Activated CD4-positive, alpha-beta T cell treated with anti-CD3 and anti-CD28 coated beads, Interleukin-2, amount 50 U/mL, for 4 hours (primary cell): Measurements from ENCODE around the gene BANF2.

Source experiments
- DNase-seq, 2 experiments: peaks; one replicate each; pipeline ENCODE4 v3.0.0-alpha.2; 2020

BANF2 gene

GRCh38 chr20:17735959-17736621 lies 36.3 kb downstream of the BANF2 start:
- no peak for DNase-seq

- no peak for DNase-seq
Observed at GRCh38 chr20:17738154-17738553, 38.4 kb downstream of the BANF2 start.

- DNase-seq, result no peak
Observed at GRCh38 chr20:17741220-17741619, 41.5 kb downstream of the BANF2 start.

- DNase-seq, result no peak
Observed at GRCh38 chr20:17742731-17743130, 43.0 kb downstream of the BANF2 start.

- no peak for DNase-seq
Observed at GRCh38 chr20:17743677-17744076, 43.9 kb downstream of the BANF2 start.

- no peak for DNase-seq
Observed at GRCh38 chr20:17747431-17747846, 47.7 kb downstream of the BANF2 start.

GRCh38 chr20:17748279-17748678 lies 48.5 kb downstream of the BANF2 start:
- DNase-seq, result no peak

- DNase-seq, result no peak
Observed at GRCh38 chr20:17749626-17749977, 49.8 kb downstream of the BANF2 start.

- DNase-seq, result no peak
Observed at GRCh38 chr20:17749978-17750721, 50.4 kb downstream of the BANF2 start.

- DNase-seq, result no peak
Observed at GRCh38 chr20:17750722-17751045, 50.9 kb downstream of the BANF2 start.

GRCh38 chr20:17751640-17752039 lies 51.9 kb downstream of the BANF2 start:
- no peak for DNase-seq

GRCh38 chr20:17752459-17752858 lies 52.7 kb downstream of the BANF2 start:
- DNase-seq, result no peak

GRCh38 chr20:17753516-17753915 lies 53.8 kb downstream of the BANF2 start:
- DNase-seq, result no peak

GRCh38 chr20:17756529-17756928 lies 56.8 kb downstream of the BANF2 start:
- DNase-seq, result no peak

- no peak for DNase-seq
Observed at GRCh38 chr20:17757496-17757895, 57.7 kb downstream of the BANF2 start.

GRCh38 chr20:17758010-17758409 lies 58.2 kb downstream of the BANF2 start:
- DNase-seq, result no peak

GRCh38 chr20:17758512-17758911 lies 58.7 kb downstream of the BANF2 start:
- DNase-seq, result no peak

GRCh38 chr20:17759449-17759848 lies 59.7 kb downstream of the BANF2 start:
- DNase-seq, result no peak

GRCh38 chr20:17761604-17762003 lies 61.8 kb downstream of the BANF2 start:
- no peak for DNase-seq

- no peak for DNase-seq
Observed at GRCh38 chr20:17762243-17762872, 62.6 kb downstream of the BANF2 start.

GRCh38 chr20:17762873-17763557 lies 63.2 kb downstream of the BANF2 start:
- no peak for DNase-seq

GRCh38 chr20:17765017-17765416 lies 65.3 kb downstream of the BANF2 start:
- no peak for DNase-seq

- DNase-seq, result no peak
Observed at GRCh38 chr20:17765584-17765983, 65.8 kb downstream of the BANF2 start.

- DNase-seq, result no peak
Observed at GRCh38 chr20:17766226-17766625, 66.5 kb downstream of the BANF2 start.
